ENCODE results near the gene NANS. TPM values are rescaled to one million over a fixed set of nuclear protein-coding genes. Genes with fewer than 3 reads are reported as not detected.
A peak's percentile ranks its signal among the peaks of the same experiment; 100 is the strongest.
"Not testable (repeated sequence)": the region's sequence is repeated elsewhere in the genome, so short reads cannot be mapped to it uniquely, and the experiment has no call there.

Gene NANS
- total RNA-seq, 2 donors from 2014 or later: 160 to 318 TPM

- no peak overlapping the region for H3K4me3 ChIP-seq
- TF ChIP-seq POLR2A (IDR thresholded peaks at IDR 0.05): no peak
- intact Hi-C loops (cut with DNase I): no loop called here
- H3K27ac ChIP-seq: peak overlapping the region in 1 of 2 donors; percentile 55
- H3K9me3 ChIP-seq: no peaks in the 10 kb centered on the region
- peaks cover 0 to 4% of the 10 kb centered on the region in 2 donors for H3K36me3 ChIP-seq
- no peak for DNase-seq (ENCODE audit: low spot score)
- H3K27me3 ChIP-seq (replicated peaks; ENCODE audit: insufficient read depth): no peaks in the 10 kb centered on the region
- 89% methylated on average over 3 of the region's 3 CpGs for WGBS
- peaks cover 26% of the 10 kb centered on the region for H3K4me1 ChIP-seq (replicated peaks)
Observed at GRCh38 chr9:98084396-98084795, 27.9 kb downstream of the NANS start.

- DNase-seq (ENCODE audit: low spot score): no peak
- 89% methylated on average over 4 of the region's 4 CpGs for WGBS
Observed at GRCh38 chr9:98085058-98085457, 28.5 kb downstream of the NANS start.

GRCh38 chr9:98085944-98086343 lies 29.4 kb downstream of the NANS start:
- no peaks in the 10 kb centered on the region for H3K9me3 ChIP-seq
- no peak for DNase-seq (ENCODE audit: low spot score)
- H3K27me3 ChIP-seq (replicated peaks; ENCODE audit: insufficient read depth): no peaks in the 10 kb centered on the region
- peak overlapping the region; percentile 22 to 85 for H3K27ac ChIP-seq
- peaks cover 0 to 3% of the 10 kb centered on the region in 2 donors for H3K36me3 ChIP-seq
- H3K4me1 ChIP-seq (replicated peaks): peaks cover 14% of the 10 kb centered on the region
- TF ChIP-seq POLR2AphosphoS5 (IDR thresholded peaks at IDR 0.05) (no peak), POLR2A (IDR thresholded peaks at IDR 0.05) (no peak), CTCF (IDR thresholded peaks at IDR 0.05) (no peak)
- intact Hi-C loops (cut with DNase I): no loop called here
- H3K4me3 ChIP-seq: no peak overlapping the region
- 62% methylated on average over 7 of the region's 7 CpGs for WGBS

More at GRCh38 chr9:98085058-98085457, 28.5 kb downstream of the NANS start:
- no peaks in the 10 kb centered on the region for H3K9me3 ChIP-seq
- peak overlapping the region in 1 of 2 donors; percentile 55 for H3K27ac ChIP-seq
- peaks cover 0 to 4% of the 10 kb centered on the region in 2 donors for H3K36me3 ChIP-seq
- TF ChIP-seq POLR2A (IDR thresholded peaks at IDR 0.05) (no peak), POLR2AphosphoS5 (IDR thresholded peaks at IDR 0.05) (no peak), CTCF (IDR thresholded peaks at IDR 0.05) (no peak)
- H3K27me3 ChIP-seq (replicated peaks; ENCODE audit: insufficient read depth): no peaks in the 10 kb centered on the region
- H3K4me3 ChIP-seq: no peak overlapping the region
- intact Hi-C loops (cut with DNase I): no loop called here
- H3K4me1 ChIP-seq (replicated peaks): peaks cover 23% of the 10 kb centered on the region

GRCh38 chr9:98086461-98086860 lies 29.9 kb downstream of the NANS start:
- H3K4me1 ChIP-seq (replicated peaks): peaks cover 9% of the 10 kb centered on the region
- H3K27ac ChIP-seq: peak overlapping the region in 1 of 2 donors; percentile 85
- H3K4me3 ChIP-seq: no peak overlapping the region
- no peaks in the 10 kb centered on the region for H3K27me3 ChIP-seq (replicated peaks; ENCODE audit: insufficient read depth)
- no peaks in the 10 kb centered on the region for H3K9me3 ChIP-seq
- H3K36me3 ChIP-seq: no peaks in the 10 kb centered on the region
- 80% methylated on average over 4 of the region's 4 CpGs for WGBS
- no peak for TF ChIP-seq POLR2A (IDR thresholded peaks at IDR 0.05)
- no peak for TF ChIP-seq CTCF (IDR thresholded peaks at IDR 0.05)
- TF ChIP-seq POLR2AphosphoS5 (IDR thresholded peaks at IDR 0.05): no peak
- intact Hi-C loops (cut with DNase I): no loop called here
- DNase-seq (ENCODE audit: low spot score): no peak

- Histone ChIP-seq H3K27ac (peak overlapping the region; percentile 74 to 85), H3K36me3 (no peaks in the 10 kb centered on the region), H3K4me3 (peak overlapping the region; percentile 9 to 26), H3K4me1 (replicated peaks) (peaks cover 6% of the 10 kb centered on the region), H3K27me3 (replicated peaks; ENCODE audit: insufficient read depth) (no peaks in the 10 kb centered on the region), H3K9me3 (no peaks in the 10 kb centered on the region)
- TF ChIP-seq POLR2AphosphoS5 (IDR thresholded peaks at IDR 0.05) (peak; percentile 65), CTCF (IDR thresholded peaks at IDR 0.05) (no peak), POLR2A (IDR thresholded peaks at IDR 0.05) (peak; percentile 81)
- 19% methylated on average over 63 of the region's 92 CpGs for WGBS
- peak; percentile 73 for DNase-seq (ENCODE audit: low spot score)
- intact Hi-C loops (cut with DNase I): no loop called here
Observed at GRCh38 chr9:98087420-98088354, 31.2 kb downstream of the NANS start.

- H3K27me3 ChIP-seq (replicated peaks; ENCODE audit: insufficient read depth); H3K9me3 ChIP-seq; H3K36me3 ChIP-seq; intact Hi-C loops (cut with DNase I); DNase-seq (ENCODE audit: low spot score); H3K4me1 ChIP-seq (replicated peaks); H3K27ac ChIP-seq; H3K4me3 ChIP-seq: not testable (repeated sequence)
- 83% methylated on average over 3 of the region's 3 CpGs for WGBS
Observed at GRCh38 chr9:98090674-98091073, 34.1 kb downstream of the NANS start.
